Right kidney (tissue), 1 donor: Measurements from ENCODE around the gene SCAND1.
"Not testable (repeated sequence)": the region's sequence is repeated elsewhere in the genome, so short reads cannot be mapped to it uniquely, and the experiment has no call there.

Source experiments
- DNase-seq: peaks from one replicate; pipeline ENCODE4 v3.0.0-alpha.2; 2016

SCAND1 gene

DNA sequence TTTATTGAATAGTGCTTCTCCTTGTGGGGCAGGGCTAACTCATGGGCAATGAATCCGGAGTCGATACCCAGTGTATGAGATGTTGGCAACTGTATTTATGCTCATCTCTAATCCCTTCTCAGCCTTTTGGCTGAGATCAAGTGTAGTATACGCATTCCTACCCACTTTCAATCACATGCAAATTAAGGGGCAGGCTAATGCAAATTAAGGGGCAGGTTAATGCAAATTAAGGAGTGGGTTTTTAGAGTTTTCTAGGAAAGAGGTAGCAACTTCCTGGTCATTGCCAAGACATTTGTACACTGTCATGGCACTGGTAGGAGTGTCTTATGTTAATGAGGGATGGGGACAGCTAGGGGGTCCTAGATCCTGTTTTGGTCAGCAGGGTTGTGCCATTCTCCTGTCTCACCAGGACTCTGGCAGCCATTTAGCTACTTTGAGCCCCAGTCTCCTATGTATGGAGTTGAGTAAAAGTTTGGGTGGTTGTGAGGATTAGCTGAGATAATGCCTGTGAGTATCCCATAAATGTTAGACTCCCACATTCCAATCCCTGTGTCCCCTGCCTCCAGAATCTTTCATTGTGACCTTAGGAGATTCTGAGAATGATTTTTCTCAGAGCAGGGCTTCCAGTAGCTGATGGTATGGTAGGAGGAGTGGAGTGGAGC lies 13.8 kb upstream of the SCAND1 start, which contains the start of gene CNBD2:
TSS of gene CNBD2 (plus strand) at position 612 of the 662 bp plus-strand sequence. CDS start 173 bp downstream, outside the sequence.
- DNase-seq = no peak

DNA sequence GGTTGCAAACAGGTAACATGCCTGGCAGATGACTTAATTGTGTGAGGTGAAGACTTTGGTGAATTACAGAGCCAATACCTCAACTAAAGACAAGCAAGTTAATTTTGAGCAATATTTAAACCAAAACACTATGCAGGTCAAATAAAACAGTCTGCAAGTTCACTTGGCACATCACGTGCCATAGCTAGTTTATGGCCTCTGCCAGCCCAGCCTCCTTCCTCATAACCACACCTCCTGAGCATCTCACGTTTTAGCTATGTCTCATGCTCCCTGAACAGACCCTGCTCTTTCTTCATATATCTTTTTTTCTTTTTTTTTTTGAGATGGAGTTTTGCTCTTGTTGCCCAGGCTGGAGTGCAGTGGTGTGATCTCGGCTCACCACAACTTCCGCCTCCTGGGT lies 9.6 kb upstream of the SCAND1 start:
- DNase-seq = no peak

DNA sequence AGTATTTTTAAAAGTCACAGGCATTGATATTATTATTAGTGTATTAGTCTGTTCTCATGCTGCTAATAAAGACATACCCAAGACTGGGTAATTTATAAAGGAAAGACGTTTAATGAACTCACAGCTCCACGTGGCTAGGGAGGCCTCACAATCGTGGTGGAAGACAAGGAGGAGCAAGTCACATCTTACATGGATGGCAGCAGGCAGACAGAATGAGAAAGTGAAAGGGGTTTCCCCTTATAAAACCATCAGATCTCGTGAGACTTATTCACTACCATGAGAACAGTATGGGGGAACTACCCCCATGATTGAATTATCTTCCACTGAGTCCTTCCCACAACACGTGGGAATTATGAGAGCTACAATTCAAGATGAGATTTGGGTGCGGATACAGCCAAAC lies 5.0 kb upstream of the SCAND1 start:
- not testable (repeated sequence) for DNase-seq

DNA sequence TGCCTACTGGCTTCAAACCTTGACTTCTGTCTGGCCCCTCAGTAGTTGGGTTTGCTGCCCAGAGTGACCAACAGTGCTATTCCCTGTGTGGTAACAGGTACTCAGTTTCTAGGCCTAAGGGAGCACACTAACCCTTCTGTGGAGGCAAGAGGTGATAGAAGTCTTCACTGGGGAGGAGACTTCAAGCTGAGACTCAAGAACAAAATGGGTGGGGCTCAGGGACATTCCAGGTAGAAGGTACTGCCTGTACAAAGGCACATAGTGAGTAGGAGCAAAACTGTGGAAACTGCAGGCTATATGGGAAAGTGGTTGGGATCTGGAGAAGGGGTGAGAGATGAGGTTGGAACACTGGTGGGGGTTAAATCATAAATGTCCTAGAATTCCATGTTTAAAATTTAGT lies 2.3 kb upstream of the SCAND1 start:
- no peak for DNase-seq

DNA sequence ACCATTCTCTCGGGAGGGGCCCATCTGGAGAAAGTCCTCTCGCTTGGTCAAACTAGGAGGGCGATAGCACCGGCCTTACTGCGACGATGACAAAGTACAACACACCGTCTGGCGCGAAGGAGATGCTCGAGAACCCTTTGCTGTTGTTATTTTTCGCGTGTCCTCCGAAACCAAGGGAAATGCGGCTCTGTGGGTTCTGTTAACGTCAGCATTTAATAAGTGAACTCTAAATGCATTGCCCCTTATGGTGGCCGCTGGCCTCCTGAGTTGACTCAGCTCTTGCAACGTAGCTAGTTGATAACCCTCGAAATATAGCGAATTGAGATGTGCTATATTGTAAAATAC lies 577 bp upstream of the SCAND1 start:
- no peak for DNase-seq

DNA sequence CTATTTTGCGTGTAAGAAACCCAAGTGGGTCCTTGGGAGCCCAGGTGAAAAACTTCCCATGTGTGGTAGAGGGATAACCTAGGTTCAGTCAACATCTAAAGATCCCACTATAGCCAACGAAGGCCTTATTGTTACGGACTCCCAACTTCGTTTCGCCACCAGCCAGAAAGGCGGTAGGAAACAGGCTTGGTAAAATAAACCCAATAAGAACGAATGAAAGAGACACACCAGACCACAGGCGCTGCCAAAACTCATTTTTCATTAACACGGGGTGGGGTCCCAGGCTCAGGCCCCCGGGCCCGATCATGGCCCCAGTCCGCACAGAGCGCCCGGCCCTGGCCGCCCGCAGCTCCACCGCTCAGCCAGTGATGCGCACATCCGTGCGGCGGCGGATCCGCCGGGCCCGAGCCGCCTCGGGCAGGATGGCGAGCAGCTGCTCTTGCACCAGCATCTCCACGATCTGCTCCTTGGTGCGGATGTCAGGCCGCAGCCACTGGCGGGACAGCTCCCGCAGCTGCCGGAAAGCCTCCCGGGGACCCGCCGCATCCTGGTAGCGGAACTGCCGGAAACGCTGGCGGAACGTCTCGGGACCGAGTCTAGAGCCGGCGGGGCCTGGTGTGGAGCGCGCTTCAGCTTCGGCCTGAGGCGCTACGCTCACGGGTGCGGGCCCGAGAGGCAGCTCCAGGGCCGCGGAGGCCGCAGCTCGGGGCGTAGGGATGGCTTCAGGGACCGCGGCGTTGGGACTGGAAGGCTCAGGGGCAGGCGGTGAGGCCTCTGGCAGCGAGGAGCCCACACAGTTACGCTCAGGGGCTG lies 709 bp downstream of the SCAND1 start:
- DNase-seq = no peak

DNA sequence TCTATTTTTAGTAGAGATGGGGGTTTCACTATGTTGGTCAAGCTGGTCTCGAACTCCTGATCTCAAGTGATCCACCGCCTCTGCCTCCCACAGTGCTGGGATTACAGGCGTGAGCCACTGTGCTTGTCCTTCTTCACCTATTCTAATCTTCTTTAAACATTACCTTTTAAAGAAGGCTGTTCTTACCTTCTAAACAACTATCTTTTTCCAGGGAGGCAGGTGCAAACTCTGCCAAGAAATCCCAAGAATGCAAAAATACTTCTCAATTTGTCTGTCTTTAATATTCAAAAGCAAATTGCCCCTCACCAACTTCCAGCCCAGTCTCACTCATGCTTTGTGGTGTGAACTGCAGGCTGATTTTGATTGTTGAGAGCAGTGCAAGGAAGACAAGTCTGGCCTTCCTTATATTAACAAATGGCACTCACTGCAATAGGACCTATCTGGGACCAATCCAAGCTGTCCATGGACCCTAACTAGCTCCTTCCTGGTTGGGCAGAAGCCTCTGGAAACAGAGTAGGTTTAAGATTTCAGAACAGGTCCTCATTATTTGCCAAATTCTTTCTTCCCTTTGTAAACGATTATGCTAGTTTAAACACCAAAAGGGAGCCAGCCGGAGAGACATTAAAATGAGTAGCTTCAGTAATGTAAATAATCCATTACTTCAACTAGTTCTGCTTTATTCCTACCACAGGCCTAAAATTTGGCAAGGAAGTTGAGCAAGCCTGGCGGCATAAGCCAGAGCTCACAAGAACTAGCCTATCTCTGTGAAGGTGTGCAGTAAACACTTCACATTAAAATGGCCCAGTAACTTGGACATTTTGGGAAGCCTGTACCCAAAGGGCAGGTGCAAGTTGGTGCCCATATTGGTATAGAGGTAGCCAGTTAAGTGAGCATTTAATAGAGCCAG lies 1.6 kb downstream of the SCAND1 start:
- peak; percentile 12 for DNase-seq

DNA sequence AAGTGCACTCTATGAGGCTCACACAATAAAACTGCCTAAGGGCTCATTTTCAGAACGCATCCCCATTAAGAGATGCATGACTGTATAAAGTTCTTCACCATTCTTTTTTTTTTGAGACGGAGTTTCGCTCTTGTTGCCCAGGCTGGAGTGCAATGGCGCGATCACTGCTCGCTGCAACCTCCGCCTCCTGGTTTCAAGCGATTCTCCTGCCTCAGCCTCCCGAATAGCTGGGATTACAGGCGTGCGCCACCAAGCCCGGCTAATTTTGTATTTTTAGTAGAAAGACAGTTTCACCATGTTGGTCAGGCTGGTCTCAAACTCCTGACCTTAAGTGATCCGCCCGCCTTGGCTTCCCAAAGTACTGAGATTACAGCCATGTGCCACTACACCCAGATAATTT lies 2.2 kb downstream of the SCAND1 start:
- not testable (repeated sequence) for DNase-seq

DNA sequence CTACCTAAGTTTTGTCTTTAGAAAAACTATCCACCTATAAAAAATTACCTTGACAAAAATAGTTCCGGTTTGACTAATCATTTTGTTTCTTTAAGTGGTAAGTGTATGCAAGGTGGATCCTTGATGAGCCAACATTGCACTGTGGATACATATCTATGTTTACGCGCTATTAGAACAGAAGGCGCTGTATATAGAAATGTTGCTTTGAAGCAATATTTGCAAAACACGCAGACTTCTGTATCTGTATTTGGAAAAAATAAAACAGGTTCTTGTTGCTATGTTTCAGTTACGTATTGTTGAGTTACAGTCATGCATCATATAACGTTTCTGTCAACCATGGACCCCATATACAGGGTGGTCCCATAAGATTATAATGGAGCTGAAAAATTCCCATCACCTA lies 4.2 kb downstream of the SCAND1 start:
- no peak for DNase-seq

DNA sequence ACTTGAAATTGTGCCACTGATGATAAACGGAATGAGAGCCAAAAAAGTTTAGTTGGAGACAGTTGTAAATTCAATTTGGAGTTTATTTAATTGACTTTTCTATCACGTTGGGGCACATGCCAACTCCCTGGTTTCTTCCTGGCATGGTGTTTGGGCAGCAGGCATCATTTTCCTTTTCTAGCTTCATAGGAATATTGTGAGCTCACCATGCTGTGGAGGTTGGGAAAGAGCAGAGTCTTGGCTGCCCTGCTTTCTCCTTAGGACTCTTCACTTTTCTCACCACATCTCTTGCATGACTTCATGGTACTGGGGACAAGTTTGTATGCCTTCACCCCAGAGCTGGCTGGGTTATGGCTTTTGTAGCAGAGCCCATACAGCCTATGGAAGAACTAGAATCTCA lies 6.4 kb downstream of the SCAND1 start:
- no peak for DNase-seq

DNA sequence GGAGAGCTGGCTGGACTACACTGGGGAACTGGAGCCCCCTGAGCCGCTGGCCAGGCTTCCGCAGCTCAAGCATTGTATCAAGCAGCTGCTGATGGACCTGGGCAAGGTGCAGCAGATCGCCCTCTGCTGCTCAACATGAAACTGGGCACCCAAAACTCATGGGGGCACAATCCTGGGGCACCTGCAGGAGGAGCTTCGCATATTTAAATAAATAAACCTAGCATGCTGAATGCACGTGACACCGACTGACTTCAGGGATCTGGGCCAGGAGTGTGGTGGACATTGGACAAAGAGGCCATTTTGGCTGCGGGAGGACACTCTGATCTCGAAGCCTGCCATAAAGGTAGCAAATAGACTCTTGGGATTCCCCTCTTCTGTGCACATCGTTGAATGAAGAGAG lies 6.8 kb downstream of the SCAND1 start:
- DNase-seq = no peak

DNA sequence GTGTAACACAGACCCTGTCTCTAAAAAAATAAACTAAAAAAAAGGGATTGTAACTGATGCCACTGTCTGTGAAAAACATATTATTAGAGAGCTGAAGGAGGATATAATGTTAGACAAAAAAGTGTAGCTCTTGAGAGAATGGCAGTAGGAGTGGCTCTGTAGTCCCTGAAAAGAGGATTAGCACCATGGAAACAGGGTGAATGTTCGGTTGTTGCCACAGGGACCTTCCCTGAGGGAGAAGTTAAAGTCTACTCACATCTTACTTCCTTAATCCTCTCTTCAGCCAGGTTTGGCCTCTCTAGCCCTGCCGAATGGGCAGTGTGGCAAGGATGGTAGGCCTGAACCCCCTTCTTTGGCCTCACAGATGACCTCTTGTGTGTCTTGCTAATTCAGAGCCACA lies 12.1 kb downstream of the SCAND1 start:
- DNase-seq = no peak

DNA sequence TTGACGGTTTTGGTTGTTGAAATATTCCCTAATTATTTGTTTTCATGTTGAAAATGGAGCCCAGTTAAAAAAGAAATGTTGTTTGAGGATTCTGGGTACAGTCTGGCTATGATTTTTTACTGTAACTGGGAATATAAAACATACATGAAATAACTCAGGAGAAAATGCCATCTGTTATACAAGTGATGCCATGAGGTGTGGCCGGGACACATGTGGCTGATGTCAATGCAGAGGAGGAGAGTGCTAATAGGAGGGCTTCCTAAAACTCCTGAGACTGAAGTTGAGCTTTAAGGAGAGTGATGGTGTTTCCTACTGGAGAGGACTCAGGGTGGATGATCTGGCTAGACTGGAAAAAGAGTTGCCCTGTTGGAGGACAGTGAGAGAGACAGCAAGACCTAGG lies 12.7 kb downstream of the SCAND1 start:
- no peak for DNase-seq

DNA sequence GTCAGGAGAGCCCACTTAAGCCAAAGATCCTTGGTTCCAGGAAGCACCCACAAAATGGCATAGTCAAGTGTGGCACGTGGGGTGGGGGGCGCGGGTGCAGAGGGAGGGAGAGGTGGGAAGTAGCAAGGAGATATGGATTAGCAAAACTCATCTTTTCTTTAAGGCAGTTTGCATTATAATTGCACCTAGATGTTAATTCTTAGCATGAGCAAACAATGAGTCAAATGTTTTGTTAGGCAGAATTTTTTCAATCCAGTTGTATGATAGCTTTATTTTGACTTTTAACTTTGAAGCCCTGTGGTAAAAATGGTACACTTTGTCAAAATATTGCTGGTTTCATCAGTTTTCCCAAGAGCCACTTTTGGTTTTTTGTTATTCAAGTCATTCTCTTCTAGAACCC lies 15.0 kb downstream of the SCAND1 start:
- DNase-seq = no peak

DNA sequence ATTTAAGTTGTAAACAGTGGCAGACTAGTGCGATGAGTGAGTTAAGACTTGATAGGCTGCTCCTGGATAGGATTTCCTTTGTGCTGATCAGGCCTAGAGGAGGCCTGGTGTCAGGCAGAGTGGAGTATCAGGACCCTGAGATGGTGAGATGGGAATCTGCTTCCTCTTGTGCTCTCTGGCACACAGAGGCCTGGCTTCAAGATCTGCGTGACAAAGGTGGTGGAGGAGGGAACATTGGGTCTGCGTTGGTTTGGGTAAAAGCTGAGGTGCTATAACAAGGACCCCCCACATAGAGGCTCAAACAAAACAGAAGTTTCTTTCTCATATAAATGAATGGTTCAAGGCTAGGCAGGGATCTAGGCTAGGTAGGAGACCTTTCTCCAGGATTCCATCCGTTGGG lies 20.3 kb downstream of the SCAND1 start:
- no peak for DNase-seq

DNA sequence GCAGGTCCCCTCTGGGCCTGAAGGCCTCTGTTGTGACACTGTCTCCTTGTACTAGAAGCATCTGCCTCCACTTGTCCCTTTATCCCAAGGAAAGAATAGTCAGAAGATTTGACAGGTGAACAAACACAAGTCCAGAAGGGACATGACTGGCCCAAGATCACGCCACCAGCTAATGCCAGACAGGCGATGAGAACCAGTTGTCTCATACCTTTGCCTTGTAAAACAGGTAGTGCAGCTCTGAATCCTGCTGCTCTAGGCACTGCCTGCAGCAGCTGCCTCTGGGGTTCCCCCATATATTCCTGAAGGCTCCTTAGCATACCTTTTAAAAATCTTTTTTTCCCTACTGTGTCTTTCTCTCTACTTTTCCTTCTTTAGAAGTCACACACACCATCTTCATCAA lies 25.0 kb downstream of the SCAND1 start:
- DNase-seq = no peak

DNA sequence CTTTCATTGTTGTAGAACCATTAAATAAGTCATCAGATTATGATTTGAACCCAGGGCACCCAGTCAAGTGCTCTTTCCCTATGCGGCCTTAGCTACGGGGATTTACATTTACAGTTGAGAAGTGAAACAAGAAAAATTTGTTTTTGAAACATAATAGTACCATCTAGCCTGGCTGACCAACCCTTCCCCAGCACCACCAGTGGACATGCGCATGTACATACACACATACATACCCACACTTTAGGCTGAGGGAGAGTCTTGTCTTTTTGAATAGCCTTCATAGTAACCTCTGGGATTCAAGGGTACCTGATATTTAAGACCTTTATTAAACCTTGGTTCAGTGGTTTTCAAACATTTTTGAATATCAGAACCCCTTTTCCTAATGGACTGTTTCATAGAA lies 33.8 kb downstream of the SCAND1 start:
- no peak for DNase-seq

DNA sequence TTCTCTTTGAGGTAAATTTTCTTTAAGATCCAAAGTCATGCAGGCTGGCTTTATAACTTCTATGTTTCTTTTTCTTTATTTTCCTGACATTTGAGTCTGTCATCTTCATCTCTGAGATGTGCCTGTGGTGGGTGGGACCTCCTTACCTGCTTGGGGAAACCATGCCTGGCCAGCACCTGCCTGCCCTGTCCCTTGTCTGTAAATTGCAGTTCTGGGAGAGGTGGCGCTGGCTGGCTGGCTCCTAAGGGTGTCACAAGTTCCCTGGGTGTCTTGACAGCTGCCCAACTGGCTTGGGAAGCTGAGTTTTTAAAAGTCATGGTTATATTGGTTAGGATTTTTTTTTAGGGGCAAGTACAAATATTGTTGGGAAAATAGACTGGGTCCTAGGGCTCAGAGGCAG lies 36.3 kb downstream of the SCAND1 start:
- no peak for DNase-seq

DNA sequence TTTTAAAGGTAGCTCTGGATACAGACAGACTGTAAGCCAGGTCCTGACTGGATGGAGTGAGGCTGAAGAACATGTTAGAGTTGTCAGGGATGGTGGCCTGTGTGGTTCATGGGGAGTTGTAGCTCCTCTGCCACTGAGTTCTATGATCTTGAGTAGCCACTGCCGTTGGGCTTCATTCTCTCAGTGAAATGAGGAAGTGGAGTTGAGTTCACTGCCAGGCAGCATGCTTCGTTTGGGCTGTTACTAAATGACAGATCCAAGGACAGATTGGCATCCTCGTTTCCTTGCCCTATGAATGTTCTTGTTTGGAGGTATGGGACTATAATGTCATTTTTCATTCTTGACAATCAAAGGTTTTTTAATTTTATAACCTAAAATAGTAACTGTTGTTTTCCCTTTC lies 37.2 kb downstream of the SCAND1 start:
- DNase-seq = no peak

DNA sequence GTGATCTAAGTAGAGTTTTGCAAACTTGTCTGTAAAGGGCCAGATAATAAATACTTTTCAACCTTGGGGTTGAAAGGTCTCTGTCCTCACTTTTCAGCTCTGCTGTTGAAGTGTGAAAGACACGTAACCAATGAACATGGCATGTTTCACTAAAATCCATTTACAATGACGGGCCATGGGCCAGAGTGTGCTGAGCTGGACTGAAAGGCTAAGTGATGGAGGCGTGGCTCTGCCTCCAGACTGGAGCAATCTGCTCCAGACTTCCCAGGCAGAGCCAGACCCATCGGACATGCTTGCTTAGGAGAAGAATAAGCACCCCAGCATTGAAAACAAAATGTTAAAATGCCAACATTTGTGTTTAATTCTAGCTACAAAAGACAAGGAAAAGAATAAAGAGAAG lies 41.4 kb downstream of the SCAND1 start:
- no peak for DNase-seq

DNA sequence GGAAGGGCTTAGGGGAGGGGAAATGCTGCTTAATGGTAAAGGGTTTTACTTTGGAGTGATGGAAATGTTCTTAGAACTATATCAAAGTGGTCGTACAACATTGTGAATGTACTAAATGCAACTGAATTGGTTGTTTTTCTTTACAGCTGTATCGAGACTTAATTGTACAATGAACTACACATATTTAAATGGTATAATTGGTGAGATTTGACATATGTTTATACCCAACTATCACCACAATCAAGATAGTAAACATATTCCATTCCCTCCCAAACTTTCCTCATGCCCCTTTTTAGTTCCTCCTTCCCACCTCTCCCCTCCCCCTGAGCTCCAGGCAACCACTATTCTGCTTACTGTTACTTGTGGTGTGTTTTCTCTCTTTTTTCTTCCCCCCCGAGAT lies 44.0 kb downstream of the SCAND1 start:
- DNase-seq = no peak

DNA sequence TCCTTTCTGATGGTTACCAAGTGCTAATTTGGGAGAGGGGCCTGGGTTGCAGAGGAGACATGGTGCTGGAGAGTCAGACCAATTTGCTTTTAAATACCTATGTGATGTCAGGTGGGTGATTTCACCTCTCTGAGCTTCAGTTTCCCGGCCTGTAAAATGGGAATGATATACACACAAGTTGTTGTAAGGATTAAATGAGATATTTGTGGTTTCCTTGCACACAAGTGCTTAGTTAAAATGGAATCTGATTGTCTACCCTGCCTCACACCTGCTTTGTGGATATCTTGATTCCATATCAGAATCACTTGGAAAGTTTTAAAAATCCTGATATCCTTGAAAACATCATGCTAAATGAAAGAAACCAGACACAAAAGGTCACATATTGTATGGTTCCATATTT lies 44.5 kb downstream of the SCAND1 start:
- no peak for DNase-seq

DNA sequence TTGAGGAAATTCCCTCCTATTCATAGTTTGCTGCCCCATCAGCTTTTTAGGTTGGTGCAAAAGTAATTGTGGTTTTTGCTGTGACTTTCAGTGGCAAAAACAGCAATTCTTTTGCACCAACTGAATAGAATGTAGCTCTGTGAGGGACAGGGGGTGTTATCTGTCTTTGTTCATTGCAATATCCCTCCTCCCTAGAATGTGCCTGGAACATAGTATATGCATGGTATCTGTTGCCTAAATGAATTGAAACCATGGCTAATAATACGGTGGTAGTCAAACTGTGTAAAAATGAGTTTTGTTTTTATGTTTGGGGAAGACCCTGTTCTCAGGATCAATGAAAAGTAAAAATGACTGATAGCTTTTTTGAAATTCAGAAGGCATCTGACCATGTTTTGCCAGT lies 45.1 kb downstream of the SCAND1 start:
- DNase-seq = no peak
